GM12874 (cell line): Measurements from ENCODE around the gene ARID3C.

Experiments
- CTCF ChIP-seq: IDR thresholded peaks from 2 replicates; pipeline ENCODE4 v1.5.1; 2011; ENCODE audit warnings: low read depth, mild to moderate bottlenecking, control low read depth, low read length, moderate library complexity; ENCODE audit not compliant: insufficient read depth

Gene ARID3C

GRCh38 chr9:34642679-34643078 lies 13.8 kb upstream of the ARID3C start:
- TF ChIP-seq CTCF, result no peak

DNA sequence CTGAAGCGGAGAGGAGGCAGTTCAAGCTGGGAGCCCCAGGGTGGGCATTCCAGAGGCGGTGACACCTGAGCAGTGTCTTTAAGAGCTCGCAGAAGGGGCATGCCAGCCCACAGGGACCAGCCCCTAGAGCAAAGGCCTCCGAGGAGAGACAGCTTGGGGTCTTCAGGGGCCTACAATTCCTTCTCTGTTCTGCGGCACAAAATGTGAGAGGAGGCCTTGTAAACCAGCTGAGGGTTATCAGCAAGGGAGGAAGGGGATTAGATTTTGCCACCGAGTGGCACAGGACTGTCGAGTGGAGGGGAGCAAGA lies 9.2 kb upstream of the ARID3C start:
- TF ChIP-seq CTCF, result no peak

GRCh38 chr9:34637356-34638137 lies 8.7 kb upstream of the ARID3C start, which contains the start of gene SIGMAR1:
TSS of gene SIGMAR1 (minus strand) at chr9:34637787. CDS start at chr9:34637697, 90 bp downstream.
- TF ChIP-seq CTCF, result no peak

- no peak for TF ChIP-seq CTCF
Measured at GRCh38 chr9:34636791-34637355, 8.0 kb upstream of the ARID3C start.

GRCh38 chr9:34635556-34635955 lies 6.7 kb upstream of the ARID3C start:
- no peak for TF ChIP-seq CTCF

- TF ChIP-seq CTCF, result no peak
Measured at GRCh38 chr9:34634551-34635248, 5.8 kb upstream of the ARID3C start.

DNA sequence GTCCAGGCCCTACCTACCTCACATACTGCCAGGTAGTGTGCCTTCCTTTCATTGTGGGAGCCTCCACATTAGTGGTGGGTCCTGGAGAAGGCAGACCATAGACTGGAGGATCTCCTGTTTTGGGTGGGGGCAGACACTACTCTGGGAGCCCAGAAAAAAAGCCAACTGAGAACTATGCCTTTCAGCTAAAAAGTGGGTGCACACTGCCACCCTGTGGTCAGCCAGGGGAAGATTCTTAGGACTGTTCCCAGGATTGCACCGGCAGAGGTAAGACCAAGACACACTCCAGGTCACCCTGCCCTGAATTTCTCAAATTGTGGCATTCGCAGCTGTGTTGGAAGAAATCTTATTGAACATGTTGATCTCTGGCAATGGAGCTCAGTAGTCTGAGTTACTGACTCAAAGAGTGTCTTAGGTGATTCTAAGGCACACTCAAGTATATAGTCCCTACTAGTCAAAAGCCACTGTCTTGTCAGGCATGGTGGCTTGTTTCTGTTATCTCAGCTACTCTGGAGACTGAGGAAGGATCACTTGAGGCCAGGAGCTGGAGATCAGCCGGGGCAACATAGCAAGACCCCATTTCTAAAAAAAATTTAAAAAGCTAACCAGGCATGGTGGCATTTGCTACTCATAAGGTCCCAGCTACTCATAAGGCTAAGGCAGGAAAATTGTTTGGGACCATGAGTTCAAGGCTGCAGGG lies 5.1 kb upstream of the ARID3C start:
- peak; percentile 79 for TF ChIP-seq CTCF
